ENCODE data around the gene TMEM161A. TPM values are rescaled to one million over a fixed set of nuclear protein-coding genes. Genes with fewer than 3 reads are reported as not detected.

TMEM161A gene
- total RNA-seq, 4 donors from 2014 or later, result 23.4 to 31.8 (median 27.9) TPM

- H3K27me3 ChIP-seq, result no peaks in the 10 kb centered on the region
These were observed 15.4 kb downstream of the TMEM161A start for GRCh38 chr19:19122902-19123301.

DNA sequence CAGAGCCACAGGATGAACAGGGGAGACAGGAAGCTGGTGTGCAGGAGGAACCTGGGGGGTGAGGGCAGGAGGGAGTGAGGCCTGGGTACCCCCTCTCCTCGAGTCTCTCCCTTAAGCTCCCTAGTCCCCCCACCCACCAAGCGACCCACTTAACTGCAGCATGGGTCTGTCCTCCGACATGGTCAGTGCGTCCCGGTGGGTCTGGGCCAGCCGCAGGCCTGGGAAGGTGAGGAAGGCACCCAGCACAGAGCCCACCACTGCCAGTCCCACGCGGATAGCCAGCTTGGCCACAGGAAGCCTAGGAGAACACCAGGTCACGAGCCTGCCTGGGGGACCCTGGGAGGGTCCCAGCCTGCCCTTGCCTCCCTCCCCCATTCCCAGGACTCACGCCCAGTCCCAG is 16.9 kb downstream of the TMEM161A start:
- WGBS, result 94% methylated on average over 8 of the region's 10 CpGs
- no peaks in the 10 kb centered on the region for H3K9me3 ChIP-seq
- H3K4me3 ChIP-seq, result no peak overlapping the region
- H3K27me3 ChIP-seq, result no peaks in the 10 kb centered on the region
- no peak for DNase-seq (ENCODE audit: low spot score in 2 of 2)
- TF ChIP-seq POLR2A (IDR thresholded peaks at IDR 0.05), result no peak
- H3K36me3 ChIP-seq, result peaks cover 19% of the 10 kb centered on the region
- H3K4me1 ChIP-seq, result no peaks in the 10 kb centered on the region
- H3K27ac ChIP-seq, result no peak overlapping the region

More at GRCh38 chr19:19122902-19123301, 15.4 kb downstream of the TMEM161A start:
- no peaks in the 10 kb centered on the region for H3K9me3 ChIP-seq
- peaks cover 19% of the 10 kb centered on the region for H3K36me3 ChIP-seq
- no peak overlapping the region for H3K27ac ChIP-seq
- no peak overlapping the region for H3K4me3 ChIP-seq
- no peak for TF ChIP-seq EP300 (IDR thresholded peaks at IDR 0.05)
- no peak for TF ChIP-seq POLR2AphosphoS5 (IDR thresholded peaks at IDR 0.05)
- TF ChIP-seq POLR2A (IDR thresholded peaks at IDR 0.05), result no peak
- no peak for TF ChIP-seq CTCF (IDR thresholded peaks at IDR 0.05)
- 100% methylated on average over 1 of the region's 1 CpG for WGBS
- no peak for DNase-seq (ENCODE audit: low spot score in 2 of 2)
- no peaks in the 10 kb centered on the region for H3K4me1 ChIP-seq

GRCh38 chr19:19120308-19121231 is 17.7 kb downstream of the TMEM161A start:
- no peak for TF ChIP-seq POLR2AphosphoS5 (IDR thresholded peaks at IDR 0.05)
- TF ChIP-seq EP300 (IDR thresholded peaks at IDR 0.05), result no peak
- no peak for TF ChIP-seq POLR2A (IDR thresholded peaks at IDR 0.05)
- Histone ChIP-seq H3K36me3 (peaks cover 19% of the 10 kb centered on the region), H3K27me3 (no peaks in the 10 kb centered on the region), H3K27ac (no peak overlapping the region), H3K9me3 (no peaks in the 10 kb centered on the region), H3K4me3 (no peak overlapping the region), H3K4me1 (no peaks in the 10 kb centered on the region)
- DNase-seq (ENCODE audit: low spot score in 2 of 2), result no peak
- 65% methylated on average over 30 of the region's 39 CpGs for WGBS

DNA sequence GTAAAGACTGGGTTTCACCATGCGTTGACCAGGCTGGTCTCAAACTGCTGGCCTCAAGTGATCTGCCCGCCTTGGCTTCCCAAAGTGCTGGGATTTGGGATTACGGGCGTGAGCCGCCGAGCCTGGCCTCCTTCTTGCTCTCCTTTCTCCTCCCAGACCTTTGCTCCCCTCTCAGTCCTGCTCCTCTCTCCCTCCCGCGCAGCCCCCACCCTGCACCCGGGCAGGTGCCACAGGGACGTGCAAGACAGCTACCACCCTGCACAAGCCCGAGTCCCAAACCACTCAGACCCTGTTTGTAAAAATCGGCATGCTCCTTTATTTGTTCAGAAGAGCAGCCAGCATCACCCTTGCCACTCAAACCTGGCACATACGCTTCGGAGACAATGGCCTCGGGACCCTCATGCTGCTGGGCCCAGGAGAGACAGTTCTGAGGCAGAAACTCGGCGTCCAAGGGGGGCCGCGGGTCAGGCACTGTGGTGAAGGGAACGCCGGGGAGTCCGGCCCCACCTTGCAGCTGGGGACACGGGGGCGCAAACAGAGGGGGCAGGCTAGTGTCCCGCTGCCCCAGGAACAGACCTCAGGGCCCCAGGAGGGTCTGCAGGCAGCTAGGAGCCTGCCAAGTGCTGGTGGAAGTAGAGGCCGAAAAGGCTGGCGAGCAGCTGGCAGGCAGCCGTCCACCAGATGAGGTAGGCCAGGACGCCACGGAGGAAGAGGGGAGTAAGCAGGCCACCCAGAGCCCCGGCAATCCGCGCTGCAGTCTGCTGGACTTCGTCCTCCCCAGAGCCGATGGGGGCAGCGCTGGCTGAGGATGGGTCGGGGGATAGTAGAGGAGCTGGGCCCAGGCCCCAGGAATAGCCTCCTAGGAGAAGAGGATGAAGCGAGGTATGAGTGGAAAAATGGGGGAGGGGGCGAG is 18.7 kb downstream of the TMEM161A start:
- peaks cover 19% of the 10 kb centered on the region for H3K36me3 ChIP-seq
- no peaks in the 10 kb centered on the region for H3K9me3 ChIP-seq
- WGBS, result 94% methylated on average over 34 of the region's 39 CpGs
- no peaks in the 10 kb centered on the region for H3K27me3 ChIP-seq
- no peak for DNase-seq (ENCODE audit: low spot score in 2 of 2)
- H3K27ac ChIP-seq, result no peak overlapping the region
- no peak overlapping the region for H3K4me3 ChIP-seq
- H3K4me1 ChIP-seq, result no peaks in the 10 kb centered on the region
- TF ChIP-seq EP300 (IDR thresholded peaks at IDR 0.05) (no peak), CTCF (IDR thresholded peaks at IDR 0.05) (no peak), POLR2AphosphoS5 (IDR thresholded peaks at IDR 0.05) (no peak), POLR2A (IDR thresholded peaks at IDR 0.05) (no peak)

DNA sequence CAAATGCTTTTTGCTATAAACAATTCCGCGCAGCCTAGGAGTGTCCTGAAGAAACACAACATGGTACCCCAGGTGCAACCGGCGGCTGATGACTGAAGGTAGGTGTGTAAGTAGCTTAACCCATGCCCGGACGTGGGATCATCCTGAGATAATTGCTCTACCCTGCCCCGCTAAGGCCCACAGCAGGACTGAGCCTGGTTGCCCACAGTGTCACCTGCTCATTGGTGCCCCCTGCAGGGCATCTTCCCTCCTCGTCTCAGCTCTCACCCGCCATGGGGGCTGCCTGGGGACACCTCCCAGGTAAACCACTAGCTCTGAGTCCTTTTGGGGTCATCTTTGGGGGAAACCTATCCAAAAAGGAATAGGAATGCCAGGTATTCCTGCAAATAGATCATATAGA is 22.3 kb downstream of the TMEM161A start:
- H3K9me3 ChIP-seq, result no peaks in the 10 kb centered on the region
- 84% methylated on average over 9 of the region's 9 CpGs for WGBS
- peaks cover 19% of the 10 kb centered on the region for H3K36me3 ChIP-seq
- no peak for DNase-seq (ENCODE audit: low spot score in 2 of 2)
- TF ChIP-seq POLR2A (IDR thresholded peaks at IDR 0.05) (no peak), CTCF (IDR thresholded peaks at IDR 0.05) (peak in 1 of 2 donors; percentile 18), POLR2AphosphoS5 (IDR thresholded peaks at IDR 0.05) (no peak)
- no peaks in the 10 kb centered on the region for H3K27me3 ChIP-seq
- H3K27ac ChIP-seq, result no peak overlapping the region
- H3K4me3 ChIP-seq, result no peak overlapping the region
- H3K4me1 ChIP-seq, result no peaks in the 10 kb centered on the region
